Endothelial cell (in vitro differentiated cells): Measurements from ENCODE around the gene SETD7. TPM values are rescaled to one million over a fixed set of nuclear protein-coding genes. Genes with fewer than 3 reads are reported as not detected.

Source experiments
- DNase-seq: peaks from one replicate; pipeline ENCODE4 v3.0.0; 2021; ENCODE audit warnings: low spot score
- H3K27ac Mint-ChIP-seq: one replicate; pipeline ENCODE4 v1.8.0; 2021; ENCODE audit warnings: mixed read lengths, inconsistent platforms; ENCODE audit not compliant: unreplicated experiment
- H3K27me3 Mint-ChIP-seq: one replicate; pipeline ENCODE4 v1.8.0; 2021; ENCODE audit warnings: mild to moderate bottlenecking, moderate library complexity, mixed read lengths, inconsistent platforms; ENCODE audit not compliant: unreplicated experiment
- H3K36me3 Mint-ChIP-seq: one replicate; pipeline ENCODE4 v1.8.0; 2021; ENCODE audit warnings: mild to moderate bottlenecking, low read depth, mixed read lengths, inconsistent platforms; ENCODE audit not compliant: unreplicated experiment
- H3K4me1 Mint-ChIP-seq: one replicate; pipeline ENCODE4 v1.8.0; 2021; ENCODE audit warnings: mild to moderate bottlenecking, mixed read lengths, inconsistent platforms; ENCODE audit not compliant: unreplicated experiment
- H3K4me3 Mint-ChIP-seq: one replicate; pipeline ENCODE4 v1.8.0; 2021; ENCODE audit warnings: mild to moderate bottlenecking, mixed read lengths, inconsistent platforms; ENCODE audit not compliant: unreplicated experiment
- H3K9me3 Mint-ChIP-seq: one replicate; pipeline ENCODE4 v1.8.0; 2021; ENCODE audit warnings: mixed read lengths, inconsistent platforms; ENCODE audit not compliant: unreplicated experiment
- total RNA-seq: library from RNA; stranded (reverse); fragmentation: NEBNext Ultra II Directional; extraction: Animal tissue kit (Norgen Biotek cat#: 25700); gene quantifications from one replicate; pipeline ENCODE4 v1.2.1, GENCODE V29; 2021; ENCODE audit not compliant: unreplicated experiment
- TF ChIP-seq, protein P1 (sequence below): fragments of 200-600 bp; sonication (generic); IDR thresholded peaks from one replicate; pipeline ENCODE4 v1.5.0; 2021; ENCODE audit warnings: antibody characterized with exemption; ENCODE audit not compliant: unreplicated experiment

The SETD7 gene
- total RNA-seq, 1 donor from 2014 or later = 8.4 TPM

DNA sequence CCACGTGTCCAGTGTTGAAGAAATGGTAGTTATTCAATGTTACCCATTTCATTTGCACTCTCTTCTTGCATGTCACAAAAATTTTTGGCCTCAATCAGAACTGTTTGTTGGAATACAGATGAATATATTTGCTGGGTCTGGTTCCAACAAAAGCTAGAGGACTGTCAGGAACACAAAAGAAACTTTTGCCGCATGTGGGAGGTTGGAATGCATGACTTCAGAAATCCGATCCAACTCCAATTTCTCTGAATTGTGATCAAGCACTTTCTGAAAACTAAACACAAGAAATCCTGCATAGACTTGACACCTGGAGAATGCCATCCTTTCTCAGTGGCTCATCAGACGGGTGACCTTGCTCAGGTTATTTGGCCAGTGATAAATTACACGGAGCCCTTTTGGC, 15.4 kb downstream of the SETD7 start:
- H3K27ac Mint-ChIP-seq = no peak overlapping the region
- TF ChIP-seq, protein P1, sequence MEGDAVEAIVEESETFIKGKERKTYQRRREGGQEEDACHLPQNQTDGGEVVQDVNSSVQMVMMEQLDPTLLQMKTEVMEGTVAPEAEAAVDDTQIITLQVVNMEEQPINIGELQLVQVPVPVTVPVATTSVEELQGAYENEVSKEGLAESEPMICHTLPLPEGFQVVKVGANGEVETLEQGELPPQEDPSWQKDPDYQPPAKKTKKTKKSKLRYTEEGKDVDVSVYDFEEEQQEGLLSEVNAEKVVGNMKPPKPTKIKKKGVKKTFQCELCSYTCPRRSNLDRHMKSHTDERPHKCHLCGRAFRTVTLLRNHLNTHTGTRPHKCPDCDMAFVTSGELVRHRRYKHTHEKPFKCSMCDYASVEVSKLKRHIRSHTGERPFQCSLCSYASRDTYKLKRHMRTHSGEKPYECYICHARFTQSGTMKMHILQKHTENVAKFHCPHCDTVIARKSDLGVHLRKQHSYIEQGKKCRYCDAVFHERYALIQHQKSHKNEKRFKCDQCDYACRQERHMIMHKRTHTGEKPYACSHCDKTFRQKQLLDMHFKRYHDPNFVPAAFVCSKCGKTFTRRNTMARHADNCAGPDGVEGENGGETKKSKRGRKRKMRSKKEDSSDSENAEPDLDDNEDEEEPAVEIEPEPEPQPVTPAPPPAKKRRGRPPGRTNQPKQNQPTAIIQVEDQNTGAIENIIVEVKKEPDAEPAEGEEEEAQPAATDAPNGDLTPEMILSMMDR = no peak
- peaks cover 17% of the 10 kb centered on the region for H3K36me3 Mint-ChIP-seq
- no peaks in the 10 kb centered on the region for H3K4me1 Mint-ChIP-seq
- no peaks in the 10 kb centered on the region for H3K9me3 Mint-ChIP-seq
- H3K4me3 Mint-ChIP-seq = no peak overlapping the region
- no peak for DNase-seq
- no peaks in the 10 kb centered on the region for H3K27me3 Mint-ChIP-seq

- H3K9me3 Mint-ChIP-seq = no peaks in the 10 kb centered on the region
- no peak overlapping the region for H3K4me3 Mint-ChIP-seq
- H3K36me3 Mint-ChIP-seq = peaks cover 17% of the 10 kb centered on the region
Measured at GRCh38 chr4:139540161-139540560, 15.9 kb downstream of the SETD7 start.

GRCh38 chr4:139537292-139537691, 18.7 kb downstream of the SETD7 start:
- Mint-ChIP-seq H3K27ac (no peak overlapping the region), H3K4me1 (no peaks in the 10 kb centered on the region), H3K9me3 (no peaks in the 10 kb centered on the region), H3K27me3 (no peaks in the 10 kb centered on the region), H3K4me3 (no peak overlapping the region), H3K36me3 (peaks cover 12% of the 10 kb centered on the region)
- no peak for DNase-seq
- TF ChIP-seq, protein P1 = no peak

More at GRCh38 chr4:139540161-139540560, 15.9 kb downstream of the SETD7 start:
- DNase-seq = no peak
- no peaks in the 10 kb centered on the region for H3K4me1 Mint-ChIP-seq
- H3K27ac Mint-ChIP-seq = no peak overlapping the region
- TF ChIP-seq, protein P1 = no peak
- no peaks in the 10 kb centered on the region for H3K27me3 Mint-ChIP-seq

- H3K4me3 Mint-ChIP-seq = no peak overlapping the region
- H3K36me3 Mint-ChIP-seq = peaks cover 6% of the 10 kb centered on the region
- TF ChIP-seq, protein P1 = no peak
- no peak overlapping the region for H3K27ac Mint-ChIP-seq
- DNase-seq = no peak
- H3K27me3 Mint-ChIP-seq = no peaks in the 10 kb centered on the region
- no peaks in the 10 kb centered on the region for H3K4me1 Mint-ChIP-seq
- H3K9me3 Mint-ChIP-seq = no peaks in the 10 kb centered on the region
Measured at GRCh38 chr4:139535871-139536234, 20.2 kb downstream of the SETD7 start.

DNA sequence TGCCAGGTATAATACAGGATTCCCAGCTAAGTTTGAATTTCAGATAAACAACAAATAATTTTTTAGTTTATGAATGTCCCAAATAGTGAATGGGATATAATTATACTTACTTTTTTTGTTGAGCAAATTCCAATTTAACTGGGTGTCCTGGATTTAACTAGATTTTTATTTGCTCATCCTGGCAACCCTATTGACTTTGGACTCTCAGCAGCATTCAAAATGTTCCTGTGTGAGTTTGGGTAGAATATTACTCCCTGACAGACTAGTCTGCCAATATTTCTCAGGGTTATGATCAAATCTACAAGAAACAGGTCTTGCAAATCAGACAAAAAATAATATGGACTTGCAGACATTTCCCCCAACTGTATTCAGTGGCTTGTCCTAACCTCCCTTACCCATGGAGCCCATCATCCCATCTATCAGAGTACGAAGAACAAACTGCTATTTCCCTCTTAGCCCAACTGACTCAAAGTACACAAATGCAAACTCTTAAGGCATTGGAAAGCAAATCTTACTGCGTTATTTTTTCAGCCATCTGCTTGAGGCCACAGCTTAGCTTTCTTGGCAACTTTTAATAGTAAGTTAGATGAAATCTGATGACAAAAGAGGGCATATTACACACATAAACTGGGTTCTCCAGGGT, 20.7 kb downstream of the SETD7 start:
- Mint-ChIP-seq H3K27me3 (no peaks in the 10 kb centered on the region), H3K4me3 (no peak overlapping the region), H3K4me1 (no peaks in the 10 kb centered on the region), H3K9me3 (no peaks in the 10 kb centered on the region), H3K36me3 (peaks cover 4% of the 10 kb centered on the region), H3K27ac (no peak overlapping the region)
- no peak for DNase-seq
- TF ChIP-seq, protein P1 = no peak
